Stimulated activated CD8-positive, alpha-beta memory T cell treated with anti-CD3 and anti-CD28 coated beads, Interleukin-7, amount 100 ng/mL, for 1 hour (primary cell): ENCODE data around the gene GAREM1.

Experiments used
- DNase-seq, 2 donors: peaks; one replicate each; pipeline ENCODE4 v3.0.0-alpha.2; 2020; ENCODE audit warnings: low read depth in 2 of 2

Gene GAREM1

GRCh38 chr18:32425466-32425865 lies 45.2 kb downstream of the GAREM1 start:
- DNase-seq = no peak

- DNase-seq = no peak
Measured at GRCh38 chr18:32424696-32425095, 46.0 kb downstream of the GAREM1 start.

GRCh38 chr18:32422978-32423740 lies 47.5 kb downstream of the GAREM1 start:
- DNase-seq = no peak

- DNase-seq = no peak
Measured at GRCh38 chr18:32422201-32422600, 48.5 kb downstream of the GAREM1 start.

- no peak for DNase-seq
Measured at GRCh38 chr18:32420084-32420750, 50.5 kb downstream of the GAREM1 start.

- no peak for DNase-seq
Measured at GRCh38 chr18:32418148-32418547, 52.5 kb downstream of the GAREM1 start.

- DNase-seq = no peak
Measured at GRCh38 chr18:32405588-32405987, 65.1 kb downstream of the GAREM1 start.

- no peak for DNase-seq
Measured at GRCh38 chr18:32401621-32402020, 69.1 kb downstream of the GAREM1 start.

GRCh38 chr18:32393407-32393806 lies 77.3 kb downstream of the GAREM1 start:
- no peak for DNase-seq

- DNase-seq = no peak
Measured at GRCh38 chr18:32391126-32391525, 79.6 kb downstream of the GAREM1 start.

- no peak for DNase-seq
Measured at GRCh38 chr18:32389858-32390257, 80.8 kb downstream of the GAREM1 start.

- DNase-seq = no peak
Measured at GRCh38 chr18:32389191-32389590, 81.5 kb downstream of the GAREM1 start.

GRCh38 chr18:32386471-32386870 lies 84.2 kb downstream of the GAREM1 start:
- DNase-seq = no peak

GRCh38 chr18:32383050-32383819 lies 87.4 kb downstream of the GAREM1 start:
- DNase-seq = no peak

GRCh38 chr18:32381761-32382160 lies 88.9 kb downstream of the GAREM1 start:
- no peak for DNase-seq

- DNase-seq = no peak
Measured at GRCh38 chr18:32380559-32380958, 90.1 kb downstream of the GAREM1 start.

GRCh38 chr18:32379891-32380290 lies 90.8 kb downstream of the GAREM1 start:
- no peak for DNase-seq

GRCh38 chr18:32378705-32379104 lies 92.0 kb downstream of the GAREM1 start:
- DNase-seq = no peak

GRCh38 chr18:32373995-32374394 lies 96.7 kb downstream of the GAREM1 start:
- DNase-seq = no peak

- no peak for DNase-seq
Measured at GRCh38 chr18:32373505-32373904, 97.2 kb downstream of the GAREM1 start.

GRCh38 chr18:32372381-32373061 lies 98.2 kb downstream of the GAREM1 start:
- no peak for DNase-seq

GRCh38 chr18:32372047-32372380 lies 98.7 kb downstream of the GAREM1 start:
- no peak for DNase-seq
